Daoy (cell line): ENCODE results near the gene MTRF1L. TPM values are rescaled to one million over a fixed set of nuclear protein-coding genes. Genes with fewer than 3 reads are reported as not detected.
"Not testable (repeated sequence)": the region's sequence is repeated elsewhere in the genome, so short reads cannot be mapped to it uniquely, and the experiment has no call there.

Experiments used
- DNase-seq: peaks from one replicate; pipeline ENCODE4 v3.0.0-alpha.2; 2015; ENCODE audit warnings: low read depth
- total RNA-seq: library from RNA; depleted of rRNA; stranded (reverse); fragments of >200 nt; shearing (Covaris generic); gene quantifications from 2 replicates; pipeline ENCODE4 v1.2.3, GENCODE V29; 2014

The MTRF1L gene
- total RNA-seq, 1 experiment from 2014 or later: 23.5 TPM

DNA sequence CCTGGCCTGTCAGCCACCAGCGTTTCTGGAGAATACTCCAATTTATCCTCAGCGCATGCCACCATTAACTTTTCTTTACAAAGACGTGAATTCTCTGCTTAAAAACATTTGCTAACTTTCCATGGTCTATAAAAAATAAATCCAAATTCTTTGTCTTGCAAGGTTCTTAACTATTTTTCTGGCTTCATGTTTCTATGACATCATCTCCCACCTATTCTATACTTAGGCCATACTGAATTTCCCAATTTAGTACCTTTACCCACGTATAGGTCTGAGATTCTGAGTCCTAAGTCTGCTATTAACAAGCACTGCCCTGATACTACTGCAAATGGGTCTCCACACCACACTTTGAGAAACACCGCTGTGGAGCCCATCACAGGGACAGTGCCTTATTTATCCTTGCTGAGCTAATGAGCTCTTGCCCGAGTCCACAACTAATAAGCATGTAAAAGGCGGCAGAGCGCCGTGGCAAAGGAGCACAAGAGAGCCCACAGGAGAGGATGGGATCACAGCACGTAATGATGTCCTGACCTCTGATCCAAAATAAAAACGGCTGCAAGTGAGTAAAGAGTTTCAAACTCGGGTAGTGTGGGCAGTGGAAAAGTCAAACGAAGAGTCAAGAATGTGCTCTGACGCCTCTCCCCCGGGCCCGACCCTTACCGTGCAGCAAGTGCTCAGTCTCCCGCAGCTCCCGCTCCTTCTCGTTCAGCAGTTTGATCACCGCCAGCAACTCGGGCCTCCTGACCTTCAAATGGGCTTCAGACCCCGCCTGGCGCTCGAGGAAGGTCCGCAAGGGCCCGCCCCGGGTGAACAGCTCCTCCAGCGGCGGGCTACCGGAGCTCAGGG, 519 bp downstream of the MTRF1L start:
- DNase-seq: peak; percentile 28

DNA sequence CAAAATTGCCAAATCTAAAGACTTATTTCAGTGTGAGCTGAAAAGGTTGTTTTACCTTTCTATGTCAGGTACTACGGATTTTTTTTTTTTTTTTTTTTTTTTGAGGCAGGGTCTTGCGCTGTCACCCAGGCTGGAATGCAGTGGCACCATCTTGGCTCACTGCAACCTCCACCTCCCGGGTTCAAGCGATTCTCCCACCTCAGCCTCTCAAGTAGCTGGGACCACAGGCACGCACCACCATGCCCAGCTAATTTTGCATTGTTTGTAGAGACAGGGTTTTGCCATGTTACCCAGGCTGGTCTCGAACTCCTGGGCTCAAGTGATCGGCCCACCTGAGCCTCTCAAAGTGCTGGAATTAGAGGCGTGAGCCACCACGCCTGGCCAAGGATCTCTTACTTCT, 1.7 kb downstream of the MTRF1L start:
- DNase-seq: not testable (repeated sequence)

DNA sequence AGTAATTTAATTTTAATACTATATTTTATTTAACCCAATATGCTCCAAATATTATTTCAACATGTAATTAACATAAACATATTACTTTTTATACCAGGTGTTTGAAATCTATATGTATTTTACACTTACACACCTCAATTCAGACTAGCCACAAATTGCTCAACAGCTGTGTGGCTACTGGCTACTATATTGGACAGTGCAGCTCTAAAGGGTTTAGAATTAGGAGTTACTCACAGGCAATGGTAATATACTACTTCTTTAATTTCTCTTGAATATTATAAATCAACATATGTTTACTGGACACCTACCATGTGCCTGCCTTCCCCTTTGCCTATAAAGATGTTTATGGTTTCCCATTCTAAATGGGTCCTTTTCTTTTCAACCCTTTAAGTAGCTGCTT, 2.3 kb downstream of the MTRF1L start:
- no peak for DNase-seq

GRCh38 chr6:152999538-152999937, 3.0 kb downstream of the MTRF1L start:
- DNase-seq: not testable (repeated sequence)

DNA sequence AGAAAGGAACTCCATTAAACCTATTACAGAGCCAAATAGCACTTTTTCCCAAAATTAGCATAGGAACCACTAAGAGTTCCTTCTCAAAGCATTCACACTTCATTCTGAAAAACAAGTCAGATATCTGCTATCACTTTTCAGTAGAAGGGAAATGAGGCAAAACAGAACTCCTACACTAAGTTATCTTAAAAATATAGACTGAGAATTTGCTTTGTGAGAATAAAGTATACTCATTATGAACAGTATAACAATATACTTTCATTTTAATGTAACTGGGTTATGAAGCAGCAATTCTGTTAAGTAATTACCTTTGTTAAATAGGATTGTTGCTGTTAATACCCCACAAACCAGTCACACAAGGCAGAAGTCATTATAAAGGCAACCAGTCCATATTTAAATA, 8.7 kb downstream of the MTRF1L start:
- no peak for DNase-seq

- no peak for DNase-seq
These were observed 9.1 kb downstream of the MTRF1L start for GRCh38 chr6:152993431-152993830.

DNA sequence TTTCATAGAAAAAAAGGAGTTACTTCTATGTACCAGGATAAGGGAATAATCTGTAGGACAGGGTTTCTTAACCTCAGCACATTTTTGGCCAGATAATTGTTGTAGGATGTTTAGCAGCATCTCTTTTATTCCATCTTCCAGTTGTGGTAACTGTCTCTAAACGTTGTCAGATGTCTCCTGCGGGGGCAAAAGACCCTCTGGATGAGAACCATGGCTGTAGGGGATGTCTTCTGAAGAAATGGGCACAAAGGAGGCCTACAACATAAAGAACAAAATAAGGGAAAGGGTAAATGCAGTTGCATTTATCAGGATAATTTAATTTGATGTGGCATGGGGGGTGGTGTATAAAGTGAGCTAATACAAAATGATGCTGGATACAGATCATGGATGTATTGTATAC, 15.5 kb downstream of the MTRF1L start:
- DNase-seq: no peak

DNA sequence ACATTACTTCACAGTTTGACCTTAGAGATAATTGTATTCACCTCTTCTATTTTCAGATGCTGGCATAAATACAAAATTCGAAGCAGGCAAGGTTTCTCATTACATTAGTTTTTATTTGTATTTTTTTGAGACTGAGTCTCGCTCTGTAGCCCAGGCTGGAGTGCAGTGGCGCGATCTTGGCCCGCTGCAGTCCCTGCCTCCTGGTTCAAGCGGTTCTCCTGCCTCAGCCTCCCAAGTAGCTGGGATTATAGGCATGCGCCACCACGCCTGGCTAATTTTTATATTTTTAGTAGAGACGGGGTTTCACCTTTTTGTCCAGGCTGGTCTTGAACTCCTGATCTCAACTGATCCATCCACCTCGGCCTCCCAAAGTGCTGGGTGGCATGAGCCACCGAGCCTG, 17.2 kb downstream of the MTRF1L start:
- DNase-seq: not testable (repeated sequence)

GRCh38 chr6:152984513-152984872, 18.0 kb downstream of the MTRF1L start:
- DNase-seq: peak; percentile 24

DNA sequence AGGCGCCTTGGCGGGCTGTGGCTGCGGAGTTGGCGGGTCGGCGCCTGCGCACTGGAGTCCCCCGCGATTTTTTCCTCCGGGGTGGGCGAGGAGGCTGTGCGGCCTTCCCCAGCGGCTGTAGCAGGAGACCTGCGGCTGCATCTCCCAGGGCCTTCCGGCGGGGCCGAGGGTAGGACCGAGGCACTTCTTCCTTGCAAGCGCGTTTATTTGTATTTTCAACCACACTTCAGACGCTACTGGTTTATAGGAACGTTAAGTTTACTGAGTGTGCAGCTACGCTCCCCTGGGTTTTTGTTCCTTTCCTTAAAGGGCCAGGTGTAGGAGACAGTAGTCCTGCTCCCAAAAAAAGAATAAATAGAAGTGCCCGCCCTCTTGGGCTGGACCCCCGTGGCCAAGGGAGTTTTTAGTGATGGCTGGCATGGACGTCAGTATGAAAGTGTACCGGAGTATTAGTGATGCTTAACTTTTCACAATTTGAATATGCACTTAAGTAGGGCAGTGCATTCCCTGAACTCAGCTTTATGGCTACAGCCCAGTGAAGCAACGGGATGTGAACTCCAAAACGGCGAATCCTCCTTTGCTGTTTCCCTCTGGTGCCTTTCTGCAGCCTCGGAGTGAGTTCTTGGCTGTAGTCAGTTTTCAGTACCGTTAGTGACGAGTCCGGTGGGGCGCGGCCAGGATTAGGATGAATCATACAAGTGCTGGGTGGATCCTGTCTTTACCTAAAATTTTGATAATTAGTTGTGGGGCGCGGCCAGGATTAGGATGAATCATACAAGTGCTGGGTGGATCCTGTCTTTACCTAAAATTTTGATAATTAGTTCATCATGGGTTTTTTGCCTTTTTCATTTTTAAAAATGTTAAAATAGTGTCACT, 18.6 kb downstream of the MTRF1L start:
- peak; percentile 100 for DNase-seq

GRCh38 chr6:152982904-152983636, 19.4 kb downstream of the MTRF1L start, which contains the start of gene FBXO5:
Gene FBXO5, minus strand, starts transcription at chr6:152983041. Its CDS starts 82 bp downstream, at chr6:152982959.
- peak; percentile 100 for DNase-seq

GRCh38 chr6:152981989-152982903, 20.3 kb downstream of the MTRF1L start:
- peak; percentile 27 for DNase-seq

DNA sequence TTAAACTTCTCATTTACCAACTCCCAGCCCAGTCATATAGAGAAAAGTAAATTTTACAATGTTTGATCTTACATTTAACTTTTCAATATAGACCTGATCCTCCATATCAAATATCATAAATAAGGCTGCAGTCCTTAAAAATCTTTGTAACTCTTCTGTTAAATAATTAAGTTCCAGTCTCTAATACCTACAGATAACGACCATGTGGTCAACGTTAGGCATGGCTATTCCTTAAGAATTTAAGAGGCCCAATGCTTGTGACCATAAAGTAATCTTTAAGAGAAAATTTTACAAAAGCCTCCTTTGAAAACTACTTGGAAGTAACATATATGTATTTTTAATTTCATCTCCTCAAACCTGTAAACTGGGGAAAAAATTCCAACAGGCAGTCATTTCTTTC, 21.3 kb downstream of the MTRF1L start:
- DNase-seq: no peak

- no peak for DNase-seq
These were observed 21.9 kb downstream of the MTRF1L start for GRCh38 chr6:152980656-152981055.

DNA sequence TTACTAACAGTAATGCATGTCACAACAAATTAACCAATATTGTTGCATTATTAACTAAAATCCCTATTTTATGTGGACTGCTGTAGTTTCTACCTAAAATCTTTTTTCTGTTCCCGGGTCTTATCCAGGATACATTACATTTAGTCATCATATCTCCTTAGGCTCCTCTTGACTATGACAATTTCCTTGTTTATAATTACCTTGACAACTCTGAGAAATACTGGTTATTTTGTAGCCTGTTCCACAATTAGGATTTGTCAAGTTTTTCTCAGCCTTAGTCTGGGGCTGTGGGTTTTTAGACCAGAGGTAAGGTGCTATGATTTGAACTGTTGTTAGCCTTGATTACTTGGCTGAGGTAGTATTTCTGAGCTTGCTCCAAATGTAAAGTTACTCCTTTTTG, 23.4 kb downstream of the MTRF1L start:
- DNase-seq: no peak

GRCh38 chr6:152978058-152978457, 24.5 kb downstream of the MTRF1L start:
- DNase-seq: no peak

- no peak for DNase-seq
These were observed 25.0 kb downstream of the MTRF1L start for GRCh38 chr6:152977556-152977955.

GRCh38 chr6:152976749-152977148, 25.8 kb downstream of the MTRF1L start:
- DNase-seq: no peak

DNA sequence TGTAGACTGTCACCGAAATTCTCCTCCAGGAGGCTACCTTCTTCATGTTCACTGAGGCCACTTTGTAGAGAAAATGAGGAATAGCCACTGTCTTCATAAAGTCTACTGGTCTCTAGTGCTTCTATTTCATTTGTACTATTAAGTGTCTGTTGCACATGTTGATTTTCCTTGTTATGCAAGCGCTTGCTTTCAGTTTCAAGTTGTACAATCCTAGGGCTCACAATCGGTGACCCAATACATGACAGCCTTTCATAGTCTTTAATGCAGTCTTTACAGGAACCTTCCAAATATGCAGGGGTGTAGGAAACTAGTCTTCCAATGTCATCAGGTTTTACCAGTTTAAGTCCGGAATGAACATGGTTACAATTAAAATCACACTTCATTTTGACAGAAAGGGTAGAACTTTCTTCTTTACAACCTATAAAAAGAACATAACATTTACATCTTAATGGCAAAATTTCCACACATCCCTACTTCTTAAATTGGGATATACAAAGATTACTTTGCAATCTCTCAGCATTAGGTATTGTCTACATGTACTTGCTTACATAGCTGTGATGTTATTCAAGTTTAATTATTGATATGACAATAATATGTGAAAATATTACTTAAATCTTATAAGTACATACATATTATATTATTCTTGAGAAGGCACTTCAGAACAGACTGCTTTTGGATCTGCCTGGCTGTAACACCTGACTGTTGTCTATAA, 27.1 kb downstream of the MTRF1L start:
- DNase-seq: no peak

DNA sequence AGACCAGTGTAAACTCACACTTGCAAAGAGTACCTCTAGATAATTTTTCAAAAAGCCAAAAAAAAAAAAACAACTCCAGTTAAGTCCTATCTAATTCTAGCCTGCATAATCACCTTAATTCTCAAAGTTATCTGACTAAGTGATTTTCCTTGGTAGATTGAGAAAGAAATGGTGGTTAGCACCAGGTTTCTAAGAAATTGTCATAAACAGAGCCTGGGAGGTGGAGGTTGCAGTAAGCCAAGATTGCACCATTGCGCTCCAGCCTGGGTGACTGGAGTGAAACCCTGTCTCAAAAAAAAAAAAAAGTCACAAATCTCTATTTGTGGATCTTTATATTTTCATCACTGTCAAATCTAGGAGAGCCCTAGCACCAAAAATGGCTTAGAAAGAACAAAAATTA, 28.6 kb downstream of the MTRF1L start:
- no peak for DNase-seq
